PC-9 (cell line): ENCODE measurements around the gene FIZ1.

Experiments
- EZH2 ChIP-seq: fragments of 200-600 bp; sonication (generic); IDR thresholded peaks from 2 replicates; pipeline ENCODE4 v1.8.0; 2017; ENCODE audit warnings: antibody characterized with exemption, low read depth
- TF ChIP-seq, protein P1 (sequence below): fragments of 200-600 bp; sonication (generic); conservative IDR thresholded peaks from 2 replicates; pipeline ENCODE4 v1.6.1; 2017; ENCODE audit warnings: mixed run types, antibody characterized with exemption, mild to moderate bottlenecking, moderate library complexity

DNA sequence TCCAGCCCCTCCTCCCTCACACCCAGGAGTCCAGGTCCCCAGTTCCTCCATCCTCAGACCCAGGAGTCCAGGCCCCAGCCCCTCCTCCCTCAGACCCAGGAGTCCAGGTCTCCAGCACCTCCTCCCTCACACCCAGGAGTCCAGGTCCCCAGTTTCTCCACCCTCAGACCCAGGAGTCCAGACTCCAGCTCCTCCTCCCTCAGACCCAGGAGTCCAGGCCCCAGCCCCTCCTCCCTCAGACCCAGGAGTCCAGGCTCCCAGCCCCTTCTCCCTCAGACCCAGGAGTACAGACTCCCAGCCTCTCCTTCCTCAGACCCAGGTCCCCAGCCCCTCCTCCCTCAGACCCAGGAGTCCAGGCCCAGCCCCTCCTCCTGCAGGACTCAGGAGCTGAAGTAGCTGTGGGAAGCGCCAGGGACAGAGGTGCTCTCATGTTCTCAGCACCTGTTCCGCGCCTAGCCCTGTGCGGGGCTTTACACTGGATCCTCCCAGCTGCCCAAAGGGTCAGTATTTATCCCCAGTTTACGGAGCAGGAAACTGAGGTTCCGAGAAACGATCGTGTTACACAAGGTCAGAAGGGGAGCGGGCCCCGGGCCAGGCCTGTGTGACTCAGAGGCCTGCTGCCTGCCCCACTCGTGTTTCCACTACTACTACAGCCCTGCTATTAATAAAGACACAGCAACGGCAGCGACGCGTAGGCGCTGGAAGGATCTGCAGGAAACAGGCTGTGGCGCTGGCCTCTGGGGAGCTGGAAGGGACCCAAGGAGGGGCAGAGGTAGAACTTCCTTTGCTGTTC lies 52.3 kb downstream of the FIZ1 start:
- TF ChIP-seq, protein P1, sequence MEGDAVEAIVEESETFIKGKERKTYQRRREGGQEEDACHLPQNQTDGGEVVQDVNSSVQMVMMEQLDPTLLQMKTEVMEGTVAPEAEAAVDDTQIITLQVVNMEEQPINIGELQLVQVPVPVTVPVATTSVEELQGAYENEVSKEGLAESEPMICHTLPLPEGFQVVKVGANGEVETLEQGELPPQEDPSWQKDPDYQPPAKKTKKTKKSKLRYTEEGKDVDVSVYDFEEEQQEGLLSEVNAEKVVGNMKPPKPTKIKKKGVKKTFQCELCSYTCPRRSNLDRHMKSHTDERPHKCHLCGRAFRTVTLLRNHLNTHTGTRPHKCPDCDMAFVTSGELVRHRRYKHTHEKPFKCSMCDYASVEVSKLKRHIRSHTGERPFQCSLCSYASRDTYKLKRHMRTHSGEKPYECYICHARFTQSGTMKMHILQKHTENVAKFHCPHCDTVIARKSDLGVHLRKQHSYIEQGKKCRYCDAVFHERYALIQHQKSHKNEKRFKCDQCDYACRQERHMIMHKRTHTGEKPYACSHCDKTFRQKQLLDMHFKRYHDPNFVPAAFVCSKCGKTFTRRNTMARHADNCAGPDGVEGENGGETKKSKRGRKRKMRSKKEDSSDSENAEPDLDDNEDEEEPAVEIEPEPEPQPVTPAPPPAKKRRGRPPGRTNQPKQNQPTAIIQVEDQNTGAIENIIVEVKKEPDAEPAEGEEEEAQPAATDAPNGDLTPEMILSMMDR: no peak
- TF ChIP-seq EZH2: no peak
